Tibial nerve (tissue), 4 donors: ENCODE data around the gene ROPN1L. TPM values are rescaled to one million over a fixed set of nuclear protein-coding genes. Genes with fewer than 3 reads are reported as not detected.

Experiments
- DNase-seq, 2 donors: peaks; one replicate each; pipeline ENCODE4 v3.0.0-alpha.2; 2019; ENCODE audit warnings: low spot score in 2 of 2
- H3K27ac ChIP-seq, 4 donors: fragments of 200-600 bp; sonication (generic) in 3 of 4; one replicate each; pipeline ENCODE4 v1.5.1; 2017 to 2019; ENCODE audit warnings: mild to moderate bottlenecking in 1 of 4
- H3K27me3 ChIP-seq, 2 donors: fragments of 200-600 bp; sonication (generic) in 1 of 2; one replicate each; pipeline versions ENCODE4 v1.5.1 to v1.6.0; 2017 to 2019
- H3K36me3 ChIP-seq, 3 donors: fragments of 200-600 bp; sonication (generic); one replicate each; pipeline ENCODE4 v1.5.1; 2018 to 2019
- H3K4me1 ChIP-seq, 4 donors: fragments of 200-600 bp; sonication (generic) in 3 of 4; one replicate each; pipeline ENCODE4 v1.5.1; 2017 to 2019
- H3K4me3 ChIP-seq, 4 donors: fragments of 200-600 bp; sonication (generic) in 3 of 4; one replicate each; pipeline ENCODE4 v1.5.1; 2017 to 2019; ENCODE audit warnings: mild to moderate bottlenecking in 1 of 4, moderate library complexity in 1 of 4
- H3K9me3 ChIP-seq, 4 donors: fragments of 200-600 bp; sonication (generic) in 3 of 4; one replicate each; pipeline ENCODE4 v1.5.1; 2017 to 2019
- EP300 ChIP-seq, 2 donors: sonication (generic); formaldehyde crosslinking; IDR thresholded peaks; one replicate each; pipeline ENCODE4 v1.6.1; 2017; ENCODE audit warnings: antibody characterized with exemption in 2 of 2, mild to moderate bottlenecking in 1 of 2
- POLR2A ChIP-seq, 2 donors: fragments of 450-650 bp; IDR thresholded peaks; one replicate each; pipeline ENCODE4 v1.6.1; 2017; ENCODE audit warnings: antibody characterized with exemption in 2 of 2, mild to moderate bottlenecking in 2 of 2, moderate library complexity in 2 of 2
- WGBS, 2 donors: methylation state at CpG; one replicate each; pipeline ENCODE4 v1.1.5; 2018; 5-methylcytosine and 5-hydroxymethylcytosine counted together
- total RNA-seq, 4 donors: library from RNA; depleted of rRNA; stranded (reverse); fragments of >200 nt; gene quantifications; one replicate each; pipeline ENCODE4 v1.1.0, GENCODE V29; 2016
- TF ChIP-seq, protein P1 (sequence below), 5 experiments: fragments of 200-600 bp in 3 of 5; fragments of 450-650 bp in 2 of 5; sonication (generic) in 3 of 5; IDR thresholded peaks; one replicate each; pipeline ENCODE4 v1.5.1; 2016 to 2019; ENCODE audit warnings: antibody characterized with exemption in 5 of 5, mild to moderate bottlenecking in 3 of 5, moderate library complexity in 2 of 5

The ROPN1L gene
- total RNA-seq, 4 donors from 2014 or later, result 0.98 TPM; not detected in 3

DNA sequence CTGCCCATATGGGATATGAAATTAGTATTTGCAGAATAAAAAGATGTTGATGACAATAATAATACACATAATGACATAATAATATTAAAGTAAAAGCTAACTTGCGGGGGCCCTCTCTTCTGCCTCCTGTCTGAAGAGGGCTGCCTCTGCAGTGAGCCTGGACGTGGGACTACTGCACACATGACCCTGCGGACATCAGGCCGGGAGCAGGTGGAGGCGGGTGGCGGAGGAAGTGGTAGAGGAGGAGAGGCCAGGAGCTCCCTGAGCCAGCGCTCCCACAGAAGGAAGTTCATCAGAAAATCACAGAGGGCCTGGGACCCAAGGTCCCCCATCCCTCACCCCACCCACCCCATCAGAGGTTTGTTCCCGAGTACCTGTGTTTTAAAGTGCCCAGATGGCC, 60.5 kb downstream of the ROPN1L start:
- no peak overlapping the region for H3K27ac ChIP-seq
- DNase-seq, result no peak
- WGBS, 2 donors, result 84 to 99% methylated on average over 8 of the region's 8 CpGs

DNA sequence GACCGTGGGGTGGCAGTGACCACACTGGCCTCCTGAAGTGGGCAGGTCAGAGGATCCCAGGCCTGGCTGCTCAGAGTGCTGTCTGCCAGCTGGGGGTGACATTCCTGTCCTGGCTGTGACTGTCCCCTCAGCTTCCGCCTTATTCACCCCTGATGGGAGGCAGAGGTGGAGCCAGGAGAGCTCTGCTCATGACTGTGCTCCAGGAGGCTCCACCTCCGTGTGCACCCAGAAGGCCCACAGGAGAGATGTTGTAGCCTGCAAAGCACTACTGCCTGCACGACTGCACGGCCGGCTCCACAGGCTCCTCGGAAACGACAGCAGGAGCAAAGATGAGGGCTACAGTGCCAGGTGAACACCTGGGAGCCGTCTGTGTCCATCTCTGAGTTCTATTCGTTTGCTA, 60.9 kb downstream of the ROPN1L start:
- H3K36me3 ChIP-seq, result no peaks in the 10 kb centered on the region
- no peak overlapping the region for H3K4me3 ChIP-seq
- DNase-seq, result no peak
- H3K9me3 ChIP-seq, result no peaks in the 10 kb centered on the region
- no peak overlapping the region for H3K27ac ChIP-seq
- no peak for TF ChIP-seq EP300 (IDR thresholded peaks at IDR 0.05)
- no peak for TF ChIP-seq POLR2A (IDR thresholded peaks at IDR 0.05)
- TF ChIP-seq, protein P1, sequence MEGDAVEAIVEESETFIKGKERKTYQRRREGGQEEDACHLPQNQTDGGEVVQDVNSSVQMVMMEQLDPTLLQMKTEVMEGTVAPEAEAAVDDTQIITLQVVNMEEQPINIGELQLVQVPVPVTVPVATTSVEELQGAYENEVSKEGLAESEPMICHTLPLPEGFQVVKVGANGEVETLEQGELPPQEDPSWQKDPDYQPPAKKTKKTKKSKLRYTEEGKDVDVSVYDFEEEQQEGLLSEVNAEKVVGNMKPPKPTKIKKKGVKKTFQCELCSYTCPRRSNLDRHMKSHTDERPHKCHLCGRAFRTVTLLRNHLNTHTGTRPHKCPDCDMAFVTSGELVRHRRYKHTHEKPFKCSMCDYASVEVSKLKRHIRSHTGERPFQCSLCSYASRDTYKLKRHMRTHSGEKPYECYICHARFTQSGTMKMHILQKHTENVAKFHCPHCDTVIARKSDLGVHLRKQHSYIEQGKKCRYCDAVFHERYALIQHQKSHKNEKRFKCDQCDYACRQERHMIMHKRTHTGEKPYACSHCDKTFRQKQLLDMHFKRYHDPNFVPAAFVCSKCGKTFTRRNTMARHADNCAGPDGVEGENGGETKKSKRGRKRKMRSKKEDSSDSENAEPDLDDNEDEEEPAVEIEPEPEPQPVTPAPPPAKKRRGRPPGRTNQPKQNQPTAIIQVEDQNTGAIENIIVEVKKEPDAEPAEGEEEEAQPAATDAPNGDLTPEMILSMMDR (IDR thresholded peaks at IDR 0.05), result no peak
- 73 to 86% methylated on average over 10 of the region's 10 CpGs for WGBS, 2 donors
- H3K4me1 ChIP-seq, result no peaks in the 10 kb centered on the region
- H3K27me3 ChIP-seq, result no peaks in the 10 kb centered on the region

More for the DNA sequence above, 60.5 kb downstream of the ROPN1L start:
- no peaks in the 10 kb centered on the region for H3K36me3 ChIP-seq
- H3K4me3 ChIP-seq, result no peak overlapping the region
- H3K27me3 ChIP-seq, result no peaks in the 10 kb centered on the region
- TF ChIP-seq EP300 (IDR thresholded peaks at IDR 0.05) (no peak), POLR2A (IDR thresholded peaks at IDR 0.05) (no peak)
- TF ChIP-seq, protein P1 (IDR thresholded peaks at IDR 0.05), result no peak
- no peaks in the 10 kb centered on the region for H3K4me1 ChIP-seq
- H3K9me3 ChIP-seq, result no peaks in the 10 kb centered on the region

DNA sequence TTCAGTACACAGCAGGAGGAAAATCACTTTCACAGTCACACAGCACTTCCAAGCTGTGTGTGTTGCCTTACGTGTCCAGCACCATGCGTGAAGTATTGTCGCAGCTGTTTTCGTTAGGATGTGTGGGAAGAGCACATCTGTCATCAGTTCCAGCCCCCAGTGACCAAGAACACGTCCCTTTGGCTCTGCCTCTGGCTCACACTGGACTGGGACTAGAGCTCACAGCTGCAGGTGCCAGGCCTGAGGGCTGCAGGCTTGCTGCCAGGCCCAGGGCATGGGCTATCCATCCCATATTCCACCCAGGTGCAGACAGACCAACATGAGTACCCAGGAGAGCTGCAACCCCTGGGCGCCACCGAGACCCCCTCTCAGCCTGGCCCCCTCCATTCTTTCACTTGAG, 61.6 kb downstream of the ROPN1L start:
- 68 to 90% methylated on average over 7 of the region's 7 CpGs for WGBS, 2 donors

DNA sequence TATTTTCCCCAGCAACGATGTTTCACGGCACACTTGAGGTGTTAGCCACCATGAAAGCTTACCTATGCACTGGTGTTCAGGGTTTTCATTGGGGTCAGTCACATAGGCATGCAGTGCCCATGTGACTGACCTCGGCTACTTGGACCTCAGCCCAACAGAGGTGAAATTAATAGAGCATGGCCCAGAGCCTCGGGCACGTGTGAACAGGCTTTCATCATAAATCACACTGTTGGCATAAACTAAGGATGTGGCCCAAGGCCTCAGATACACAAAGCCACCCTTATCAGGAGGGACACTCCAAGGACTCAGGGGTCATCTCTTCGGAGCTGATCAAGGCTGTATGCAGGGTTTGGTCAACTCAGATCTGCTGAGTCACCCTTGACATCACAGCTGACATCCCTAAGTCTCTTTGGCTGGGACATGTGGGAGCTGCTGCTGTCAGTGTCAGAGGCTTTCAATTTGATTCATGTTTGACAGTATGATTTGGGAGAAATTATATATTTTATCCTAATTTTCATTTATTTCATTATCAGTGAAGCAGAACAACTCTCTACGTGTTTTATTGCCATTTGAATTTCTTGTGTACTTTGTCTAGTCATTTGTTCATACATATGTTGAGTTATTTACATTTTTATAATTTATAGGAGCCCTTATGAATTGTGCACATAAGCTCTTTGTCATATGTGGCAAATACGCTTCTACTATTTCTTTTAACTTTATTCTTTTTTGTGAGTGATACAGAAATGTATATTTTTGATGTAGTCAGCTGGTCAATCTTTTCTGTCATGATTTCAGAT, 62.5 kb downstream of the ROPN1L start:
- Histone ChIP-seq H3K4me3 (no peak overlapping the region), H3K9me3 (no peaks in the 10 kb centered on the region), H3K4me1 (no peaks in the 10 kb centered on the region), H3K36me3 (no peaks in the 10 kb centered on the region), H3K27ac (no peak overlapping the region), H3K27me3 (no peaks in the 10 kb centered on the region)
- DNase-seq, result no peak
- WGBS, 2 donors, result 52 to 64% methylated on average over 8 of the region's 8 CpGs
- TF ChIP-seq, protein P1 (IDR thresholded peaks at IDR 0.05), result no peak
- TF ChIP-seq POLR2A (IDR thresholded peaks at IDR 0.05), result no peak
- no peak for TF ChIP-seq EP300 (IDR thresholded peaks at IDR 0.05)

More for the DNA sequence above, 61.6 kb downstream of the ROPN1L start:
- Histone ChIP-seq H3K4me1 (no peaks in the 10 kb centered on the region), H3K27me3 (no peaks in the 10 kb centered on the region), H3K4me3 (no peak overlapping the region), H3K36me3 (no peaks in the 10 kb centered on the region), H3K9me3 (no peaks in the 10 kb centered on the region), H3K27ac (no peak overlapping the region)
- TF ChIP-seq POLR2A (IDR thresholded peaks at IDR 0.05), result no peak
- no peak for TF ChIP-seq EP300 (IDR thresholded peaks at IDR 0.05)
- TF ChIP-seq, protein P1 (IDR thresholded peaks at IDR 0.05), result no peak
- no peak for DNase-seq

DNA sequence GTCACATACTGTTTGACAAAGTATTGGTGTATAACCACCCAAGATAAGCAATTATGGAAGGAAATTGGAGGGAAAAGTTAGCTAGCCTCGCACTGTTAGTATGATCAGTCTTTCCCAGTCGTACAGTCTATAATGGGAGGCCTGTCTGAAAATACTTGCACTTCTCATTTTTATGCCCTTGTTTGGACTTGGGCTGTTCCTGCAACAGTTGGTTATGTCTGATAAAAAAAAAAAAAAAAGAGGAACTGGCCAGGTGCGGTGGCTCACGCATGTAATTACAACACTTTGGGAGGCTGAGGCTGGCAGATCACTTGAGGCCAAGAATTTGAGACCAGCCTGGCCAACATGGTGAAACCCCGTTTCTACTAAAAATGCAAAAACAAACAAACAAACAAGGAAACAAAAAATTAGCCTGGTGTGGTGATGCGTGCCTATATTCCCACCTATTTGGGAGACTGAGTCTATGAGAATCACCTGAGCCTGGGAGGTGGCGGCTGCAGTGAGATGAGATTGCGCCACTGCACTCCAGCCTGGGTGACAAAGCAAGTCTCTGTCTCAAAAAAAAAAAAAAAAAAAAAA, 63.9 kb downstream of the ROPN1L start:
- no peak overlapping the region for H3K4me3 ChIP-seq
- H3K4me1 ChIP-seq, result no peaks in the 10 kb centered on the region
- H3K9me3 ChIP-seq, result no peaks in the 10 kb centered on the region
- TF ChIP-seq EP300 (IDR thresholded peaks at IDR 0.05) (no peak), POLR2A (IDR thresholded peaks at IDR 0.05) (no peak)
- TF ChIP-seq, protein P1 (IDR thresholded peaks at IDR 0.05), result no peak
- H3K27me3 ChIP-seq, result no peaks in the 10 kb centered on the region
- H3K27ac ChIP-seq, result no peak overlapping the region
- WGBS, 2 donors, result 87 to 90% methylated on average over 8 of the region's 8 CpGs
- H3K36me3 ChIP-seq, result no peaks in the 10 kb centered on the region
- DNase-seq, result no peak
